Measurements from ENCODE around the gene PTPRT. TPM values are rescaled to one million over a fixed set of nuclear protein-coding genes. Genes with fewer than 3 reads are reported as not detected.

Gene PTPRT
- total RNA-seq, 6 experiments from 2014 or later = not detected

DNA sequence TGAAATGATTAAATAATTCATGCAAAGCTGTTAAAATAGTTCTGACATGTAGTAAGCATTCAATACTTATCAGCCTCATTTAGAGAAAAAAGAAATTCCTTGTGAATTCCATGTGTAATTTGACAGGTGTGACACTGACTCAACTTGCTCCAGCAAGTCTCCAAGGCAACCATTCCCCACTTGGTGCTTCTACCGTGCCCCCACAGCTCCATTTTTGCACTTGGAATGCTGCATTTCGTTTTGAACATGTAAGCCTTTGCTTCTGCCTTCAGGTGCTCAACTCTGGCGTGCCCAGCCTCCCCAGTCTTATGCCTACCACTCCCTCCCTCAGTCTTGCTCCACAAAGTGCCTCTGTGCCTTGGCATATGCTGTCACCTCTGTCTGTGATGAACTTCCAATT is 810.9 kb downstream of the PTPRT start:
- H3K4me1 Mint-ChIP-seq (ENCODE audit: low read depth) = no peaks in the 10 kb centered on the region
- H3K27me3 Mint-ChIP-seq (ENCODE audit: insufficient read depth) = no peaks in the 10 kb centered on the region; the same call in 1 of the 2 replicates
- peaks cover 52% of the 10 kb centered on the region for H3K9me3 Mint-ChIP-seq
- H3K4me3 Mint-ChIP-seq = no peak overlapping the region
- no peak overlapping the region for H3K27ac Mint-ChIP-seq
- H3K36me3 Mint-ChIP-seq (ENCODE audit: low read depth) = no peaks in the 10 kb centered on the region
- no peak for DNase-seq
- TF ChIP-seq, protein P1, sequence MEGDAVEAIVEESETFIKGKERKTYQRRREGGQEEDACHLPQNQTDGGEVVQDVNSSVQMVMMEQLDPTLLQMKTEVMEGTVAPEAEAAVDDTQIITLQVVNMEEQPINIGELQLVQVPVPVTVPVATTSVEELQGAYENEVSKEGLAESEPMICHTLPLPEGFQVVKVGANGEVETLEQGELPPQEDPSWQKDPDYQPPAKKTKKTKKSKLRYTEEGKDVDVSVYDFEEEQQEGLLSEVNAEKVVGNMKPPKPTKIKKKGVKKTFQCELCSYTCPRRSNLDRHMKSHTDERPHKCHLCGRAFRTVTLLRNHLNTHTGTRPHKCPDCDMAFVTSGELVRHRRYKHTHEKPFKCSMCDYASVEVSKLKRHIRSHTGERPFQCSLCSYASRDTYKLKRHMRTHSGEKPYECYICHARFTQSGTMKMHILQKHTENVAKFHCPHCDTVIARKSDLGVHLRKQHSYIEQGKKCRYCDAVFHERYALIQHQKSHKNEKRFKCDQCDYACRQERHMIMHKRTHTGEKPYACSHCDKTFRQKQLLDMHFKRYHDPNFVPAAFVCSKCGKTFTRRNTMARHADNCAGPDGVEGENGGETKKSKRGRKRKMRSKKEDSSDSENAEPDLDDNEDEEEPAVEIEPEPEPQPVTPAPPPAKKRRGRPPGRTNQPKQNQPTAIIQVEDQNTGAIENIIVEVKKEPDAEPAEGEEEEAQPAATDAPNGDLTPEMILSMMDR (IDR thresholded peaks at IDR 0.05) = no peak

GRCh38 chr20:42376131-42376530 is 813.6 kb downstream of the PTPRT start:
- Mint-ChIP-seq H3K4me3 (no peak overlapping the region), H3K9me3 (peaks cover 60% of the 10 kb centered on the region), H3K36me3 (ENCODE audit: low read depth) (no peaks in the 10 kb centered on the region), H3K27me3 (ENCODE audit: insufficient read depth) (no peaks in the 10 kb centered on the region; the same call in none of the 2 replicates), H3K4me1 (ENCODE audit: low read depth) (no peaks in the 10 kb centered on the region), H3K27ac (no peak overlapping the region)
- TF ChIP-seq, protein P1 (IDR thresholded peaks at IDR 0.05) = no peak
- DNase-seq = no peak

GRCh38 chr20:42373049-42373448 is 816.7 kb downstream of the PTPRT start:
- Mint-ChIP-seq H3K9me3 (peaks cover 60% of the 10 kb centered on the region), H3K4me3 (no peak overlapping the region), H3K27me3 (ENCODE audit: insufficient read depth) (no peaks in the 10 kb centered on the region; the same call in none of the 2 replicates), H3K36me3 (ENCODE audit: low read depth) (0 out of 2 replicates have a peak, but pooled peaks cover 4% of the 10 kb centered on the region), H3K27ac (no peak overlapping the region), H3K4me1 (ENCODE audit: low read depth) (no peaks in the 10 kb centered on the region)
- DNase-seq = no peak
- TF ChIP-seq, protein P1 (IDR thresholded peaks at IDR 0.05) = no peak

- TF ChIP-seq, protein P1 (IDR thresholded peaks at IDR 0.05) = no peak
- no peaks in the 10 kb centered on the region for H3K4me1 Mint-ChIP-seq (ENCODE audit: low read depth)
- H3K4me3 Mint-ChIP-seq = no peak overlapping the region
- H3K36me3 Mint-ChIP-seq (ENCODE audit: low read depth) = peaks cover 9% of the 10 kb centered on the region
- H3K27me3 Mint-ChIP-seq (ENCODE audit: insufficient read depth) = peaks cover 2% of the 10 kb centered on the region
- no peak overlapping the region for H3K27ac Mint-ChIP-seq
- no peak for DNase-seq
- H3K9me3 Mint-ChIP-seq = peaks cover 69% of the 10 kb centered on the region
Measured at GRCh38 chr20:42370075-42370474, 819.6 kb downstream of the PTPRT start.

GRCh38 chr20:42368910-42369309 is 820.8 kb downstream of the PTPRT start:
- H3K27me3 Mint-ChIP-seq (ENCODE audit: insufficient read depth) = peaks cover 2% of the 10 kb centered on the region
- no peak overlapping the region for H3K4me3 Mint-ChIP-seq
- H3K4me1 Mint-ChIP-seq (ENCODE audit: low read depth) = no peaks in the 10 kb centered on the region
- H3K9me3 Mint-ChIP-seq = peaks cover 67% of the 10 kb centered on the region
- no peak for DNase-seq
- H3K27ac Mint-ChIP-seq = no peak overlapping the region
- TF ChIP-seq, protein P1 (IDR thresholded peaks at IDR 0.05) = no peak
- peaks cover 9% of the 10 kb centered on the region for H3K36me3 Mint-ChIP-seq (ENCODE audit: low read depth)

- Mint-ChIP-seq H3K4me3 (no peak overlapping the region), H3K4me1 (ENCODE audit: low read depth) (no peaks in the 10 kb centered on the region), H3K9me3 (peaks cover 67% of the 10 kb centered on the region), H3K27me3 (ENCODE audit: insufficient read depth) (peaks cover 2% of the 10 kb centered on the region), H3K36me3 (ENCODE audit: low read depth) (peaks cover 9% of the 10 kb centered on the region), H3K27ac (no peak overlapping the region)
- TF ChIP-seq, protein P1 (IDR thresholded peaks at IDR 0.05) = no peak
- DNase-seq = no peak
Measured at GRCh38 chr20:42366626-42367025, 823.1 kb downstream of the PTPRT start.
